Tibial nerve (tissue), 4 donors: ENCODE data around the gene MBLAC1. TPM values are rescaled to one million over a fixed set of nuclear protein-coding genes. Genes with fewer than 3 reads are reported as not detected.

Source experiments
- DNase-seq, 2 donors: peaks; one replicate each; pipeline ENCODE4 v3.0.0-alpha.2; 2019; ENCODE audit warnings: low spot score in 2 of 2
- H3K27ac ChIP-seq, 4 donors: fragments of 200-600 bp; sonication (generic) in 3 of 4; one replicate each; pipeline ENCODE4 v1.5.1; 2017 to 2019; ENCODE audit warnings: mild to moderate bottlenecking in 1 of 4
- H3K27me3 ChIP-seq, 2 donors: fragments of 200-600 bp; sonication (generic) in 1 of 2; one replicate each; pipeline versions ENCODE4 v1.5.1 to v1.6.0; 2017 to 2019
- H3K36me3 ChIP-seq, 3 donors: fragments of 200-600 bp; sonication (generic); one replicate each; pipeline ENCODE4 v1.5.1; 2018 to 2019
- H3K4me1 ChIP-seq, 4 donors: fragments of 200-600 bp; sonication (generic) in 3 of 4; one replicate each; pipeline ENCODE4 v1.5.1; 2017 to 2019
- H3K4me3 ChIP-seq, 4 donors: fragments of 200-600 bp; sonication (generic) in 3 of 4; one replicate each; pipeline ENCODE4 v1.5.1; 2017 to 2019; ENCODE audit warnings: mild to moderate bottlenecking in 1 of 4, moderate library complexity in 1 of 4
- H3K9me3 ChIP-seq, 4 donors: fragments of 200-600 bp; sonication (generic) in 3 of 4; one replicate each; pipeline ENCODE4 v1.5.1; 2017 to 2019
- CTCF ChIP-seq, 5 experiments: fragments of 200-600 bp in 3 of 5; fragments of 450-650 bp in 2 of 5; sonication (generic) in 3 of 5; IDR thresholded peaks; one replicate each; pipeline ENCODE4 v1.5.1; 2016 to 2019; ENCODE audit warnings: antibody characterized with exemption in 5 of 5, mild to moderate bottlenecking in 3 of 5, moderate library complexity in 2 of 5
- EP300 ChIP-seq, 2 donors: sonication (generic); formaldehyde crosslinking; IDR thresholded peaks; one replicate each; pipeline ENCODE4 v1.6.1; 2017; ENCODE audit warnings: antibody characterized with exemption in 2 of 2, mild to moderate bottlenecking in 1 of 2
- POLR2A ChIP-seq, 2 donors: fragments of 450-650 bp; IDR thresholded peaks; one replicate each; pipeline ENCODE4 v1.6.1; 2017; ENCODE audit warnings: antibody characterized with exemption in 2 of 2, mild to moderate bottlenecking in 2 of 2, moderate library complexity in 2 of 2
- WGBS, 2 donors: methylation state at CpG; one replicate each; pipeline ENCODE4 v1.1.5; 2018; 5-methylcytosine and 5-hydroxymethylcytosine counted together
- total RNA-seq, 4 donors: library from RNA; depleted of rRNA; stranded (reverse); fragments of >200 nt; gene quantifications; one replicate each; pipeline ENCODE4 v1.1.0, GENCODE V29; 2016

Gene MBLAC1
- total RNA-seq, 4 donors from 2014 or later = 3.9 to 9.2 (median 6.9) TPM

DNA sequence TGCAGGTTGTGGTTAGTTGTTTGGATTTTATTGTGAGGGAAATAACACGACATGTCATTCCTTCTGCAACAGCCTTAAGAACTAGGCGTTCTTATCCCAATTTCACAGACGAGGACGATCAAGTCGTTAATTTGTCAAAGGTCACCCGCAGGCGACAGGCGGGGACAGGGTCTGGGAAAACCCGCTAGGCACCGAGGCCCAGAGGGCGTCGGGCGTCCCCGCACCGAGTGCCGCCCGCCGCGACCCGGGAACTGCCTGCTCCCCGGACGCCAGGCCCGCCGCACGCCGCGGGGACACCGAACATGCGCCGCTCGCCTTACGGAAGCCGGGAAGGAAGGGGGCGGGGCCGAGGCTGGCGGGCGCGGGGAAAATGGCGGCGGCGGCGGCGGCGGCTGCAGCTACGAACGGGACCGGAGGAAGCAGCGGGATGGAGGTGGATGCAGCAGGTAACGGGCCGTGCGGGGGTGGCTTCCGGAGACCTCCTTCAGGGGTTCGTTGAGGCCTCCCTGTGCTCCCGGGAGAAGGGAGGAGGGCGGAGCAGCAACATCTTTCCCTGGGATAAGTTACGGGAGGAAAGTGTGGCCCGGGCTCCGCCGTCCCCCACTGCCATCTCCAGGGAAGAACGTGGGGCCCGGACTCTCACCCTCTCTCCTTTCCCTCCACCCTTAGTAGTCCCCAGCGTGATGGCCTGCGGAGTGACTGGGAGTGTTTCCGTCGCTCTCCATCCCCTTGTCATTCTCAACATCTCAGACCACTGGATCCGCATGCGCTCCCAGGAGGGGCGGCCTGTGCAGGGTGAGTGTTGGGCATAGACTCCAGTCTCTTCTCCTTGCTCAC lies 37.9 kb upstream of the MBLAC1 start, which contains the start of gene COPS6:
Gene COPS6, plus strand, starts transcription at position 349 of the 837 bp plus-strand sequence. Its CDS starts 22 bp downstream, at position 371.
- H3K9me3 ChIP-seq = no peaks in the 10 kb centered on the region
- 0 to 1% methylated on average over 53 to 55 of the region's 68 CpGs for WGBS, 2 donors
- DNase-seq = peak; percentile 78 to 86
- H3K4me1 ChIP-seq = peaks cover 0 to 35% (median 8%) of the 10 kb centered on the region in 4 donors
- peak within 1 kb of the TSS; percentile 80 to 94 (median 88) for H3K27ac ChIP-seq
- TF ChIP-seq CTCF (IDR thresholded peaks at IDR 0.05) = peak in 2 of 5 experiments; percentile 18 to 46
- peak in 1 of 2 donors; percentile 94 for TF ChIP-seq EP300 (IDR thresholded peaks at IDR 0.05)
- TF ChIP-seq POLR2A (IDR thresholded peaks at IDR 0.05) = peak; percentile 48 to 82
- H3K27me3 ChIP-seq = no peaks in the 10 kb centered on the region
- peak within 1 kb of the TSS; percentile 53 to 91 (median 72) for H3K4me3 ChIP-seq
- H3K36me3 ChIP-seq = peaks cover 0 to 39% (median 11%) of the 10 kb centered on the region in 3 donors

DNA sequence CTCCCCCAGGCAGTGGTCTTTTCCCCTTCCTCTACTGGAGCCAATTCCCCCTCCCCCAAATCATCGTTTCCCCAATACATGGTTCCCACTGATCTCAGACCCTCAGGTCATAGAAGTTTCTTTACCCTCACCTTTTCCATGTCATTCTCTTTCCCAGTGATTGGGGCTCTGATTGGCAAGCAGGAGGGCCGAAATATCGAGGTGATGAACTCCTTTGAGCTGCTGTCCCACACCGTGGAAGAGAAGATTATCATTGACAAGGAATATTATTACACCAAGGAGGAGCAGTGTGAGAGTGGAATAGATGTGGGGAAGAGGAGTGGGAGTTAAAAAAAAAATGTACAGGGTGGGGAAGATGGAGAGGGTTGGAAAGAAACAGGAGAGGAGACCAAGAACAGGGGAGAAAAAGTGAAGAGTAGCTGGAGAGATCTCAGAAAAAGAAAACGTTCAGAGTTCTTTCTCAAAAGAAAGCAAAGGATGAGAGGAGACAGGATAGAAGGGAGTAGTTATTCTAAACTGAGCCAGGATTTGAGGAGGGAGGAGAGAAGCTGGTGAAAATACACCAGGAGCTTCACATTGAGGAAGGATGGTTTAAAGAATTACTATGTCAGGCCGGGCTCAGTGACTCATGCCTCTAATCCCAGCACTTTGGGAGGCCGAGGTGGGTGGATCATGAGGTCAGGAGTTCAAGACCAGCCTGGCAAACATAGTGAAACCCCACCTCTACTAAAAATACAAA lies 37.1 kb upstream of the MBLAC1 start:
- peak overlapping the region; percentile 53 to 91 (median 72) for H3K4me3 ChIP-seq
- WGBS, 2 donors = 27 to 28% methylated on average over 7 of the region's 7 CpGs
- H3K4me1 ChIP-seq = peaks cover 0 to 37% (median 8%) of the 10 kb centered on the region in 4 donors
- H3K27ac ChIP-seq = peak overlapping the region; percentile 80 to 94 (median 88)
- DNase-seq = no peak
- H3K9me3 ChIP-seq = no peaks in the 10 kb centered on the region
- peaks cover 6 to 47% (median 11%) of the 10 kb centered on the region in 3 donors for H3K36me3 ChIP-seq
- H3K27me3 ChIP-seq = no peaks in the 10 kb centered on the region
- TF ChIP-seq EP300 (IDR thresholded peaks at IDR 0.05) = no peak
- no peak for TF ChIP-seq CTCF (IDR thresholded peaks at IDR 0.05)
- TF ChIP-seq POLR2A (IDR thresholded peaks at IDR 0.05) = no peak

DNA sequence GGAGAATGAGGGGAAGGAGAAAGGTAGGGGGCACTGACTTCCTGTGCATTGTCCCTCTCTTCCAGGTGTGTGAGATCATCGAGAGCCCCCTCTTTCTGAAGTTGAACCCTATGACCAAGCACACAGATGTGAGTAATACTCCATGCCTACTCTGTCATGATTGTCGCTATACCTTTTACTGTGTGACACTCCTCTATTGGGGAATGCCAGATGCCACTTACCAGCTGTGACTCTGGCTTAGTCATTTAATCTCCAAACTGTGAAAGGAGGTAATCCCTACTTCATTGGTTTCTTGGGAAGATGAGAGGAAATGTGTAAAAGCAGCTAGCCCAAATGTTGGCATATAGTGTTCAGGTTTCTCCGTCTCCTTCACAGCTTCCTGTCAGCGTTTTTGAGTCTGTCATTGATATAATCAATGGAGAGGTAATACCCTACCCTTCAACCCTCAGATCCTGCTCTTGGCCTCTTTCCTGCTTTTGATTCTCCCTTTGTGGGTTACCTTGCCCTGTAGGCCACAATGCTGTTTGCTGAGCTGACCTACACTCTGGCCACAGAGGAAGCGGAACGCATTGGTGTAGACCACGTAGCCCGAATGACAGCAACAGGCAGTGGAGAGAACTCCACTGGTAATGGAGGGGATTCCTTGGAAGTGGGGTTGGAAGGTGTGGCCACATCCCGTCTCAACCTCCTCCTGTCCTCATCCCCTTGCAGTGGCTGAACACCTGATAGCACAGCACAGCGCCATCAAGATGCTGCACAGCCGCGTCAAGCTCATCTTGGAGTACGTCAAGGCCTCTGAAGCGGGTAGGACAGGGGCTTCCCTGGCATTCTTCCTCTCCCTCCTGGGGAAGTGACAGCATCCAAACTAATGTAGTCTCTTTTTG lies 36.0 kb upstream of the MBLAC1 start:
- H3K4me3 ChIP-seq = no peak overlapping the region
- 85 to 89% methylated on average over 14 of the region's 14 CpGs for WGBS, 2 donors
- peaks cover 0 to 37% (median 8%) of the 10 kb centered on the region in 4 donors for H3K4me1 ChIP-seq
- TF ChIP-seq CTCF (IDR thresholded peaks at IDR 0.05) (no peak), EP300 (IDR thresholded peaks at IDR 0.05) (no peak), POLR2A (IDR thresholded peaks at IDR 0.05) (no peak)
- no peaks in the 10 kb centered on the region for H3K9me3 ChIP-seq
- no peaks in the 10 kb centered on the region for H3K27me3 ChIP-seq
- peaks cover 7 to 58% (median 18%) of the 10 kb centered on the region in 3 donors for H3K36me3 ChIP-seq
- no peak overlapping the region for H3K27ac ChIP-seq
- no peak for DNase-seq

DNA sequence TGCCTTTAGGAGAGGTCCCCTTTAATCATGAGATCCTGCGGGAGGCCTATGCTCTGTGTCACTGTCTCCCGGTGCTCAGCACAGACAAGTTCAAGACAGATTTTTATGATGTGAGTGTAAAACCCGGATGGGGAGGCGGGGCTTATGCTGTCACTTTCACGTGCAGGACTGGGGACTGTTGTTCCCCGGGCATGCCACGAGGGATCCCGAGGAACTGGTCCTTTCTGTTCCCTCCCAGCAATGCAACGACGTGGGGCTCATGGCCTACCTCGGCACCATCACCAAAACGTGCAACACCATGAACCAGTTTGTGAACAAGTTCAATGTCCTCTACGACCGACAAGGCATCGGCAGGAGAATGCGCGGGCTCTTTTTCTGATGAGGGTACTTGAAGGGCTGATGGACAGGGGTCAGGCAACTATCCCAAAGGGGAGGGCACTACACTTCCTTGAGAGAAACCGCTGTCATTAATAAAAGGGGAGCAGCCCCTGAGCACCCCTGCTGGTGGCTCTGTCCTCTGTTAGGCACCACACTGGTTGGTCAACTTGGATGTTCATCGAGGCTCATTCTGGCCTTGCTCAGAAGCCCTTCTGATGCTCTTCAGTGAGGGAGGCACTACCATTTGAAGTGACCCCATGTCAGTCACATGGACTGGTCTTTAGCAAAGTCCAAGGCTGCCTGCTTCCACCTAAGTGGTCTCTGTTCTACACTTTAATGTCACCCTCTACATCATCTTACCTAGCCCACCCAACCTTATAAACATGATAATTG lies 35.2 kb upstream of the MBLAC1 start:
- no peak for DNase-seq
- TF ChIP-seq EP300 (IDR thresholded peaks at IDR 0.05) (no peak), CTCF (IDR thresholded peaks at IDR 0.05) (no peak)
- Histone ChIP-seq H3K4me3 (no peak overlapping the region), H3K9me3 (no peaks in the 10 kb centered on the region), H3K27me3 (no peaks in the 10 kb centered on the region), H3K36me3 (peaks cover 7 to 66% (median 25%) of the 10 kb centered on the region in 3 donors), H3K4me1 (peaks cover 0 to 37% (median 8%) of the 10 kb centered on the region in 4 donors), H3K27ac (no peak overlapping the region)
- WGBS, 2 donors = 49 to 57% methylated on average over 19 of the region's 19 CpGs
